OCI-LY7 (cell line): ENCODE measurements around the gene TNFAIP3. TPM values are rescaled to one million over a fixed set of nuclear protein-coding genes. Genes with fewer than 3 reads are reported as not detected.
"Not testable (repeated sequence)": the region's sequence is repeated elsewhere in the genome, so short reads cannot be mapped to it uniquely, and the experiment has no call there.

Experiments
- BruUV-seq: library from RNA; stranded (reverse); fragments of 400-500 nt; replicated peaks from 2 replicates; lab custom pipeline; 2021; lab: Mats Ljungman, UMichigan
- CTCF ChIA-PET: fragments of 300-600 bp; sonication (Branson Sonifier 250); formaldehyde crosslinking; loops from one replicate; lab custom pipeline; 2022; ENCODE audit warnings: antibody characterized with exemption; ENCODE audit not compliant: unreplicated experiment; lab: Charles Lee
- POLR2A ChIA-PET: fragments of 300-600 bp; sonication (Branson Sonifier 250); formaldehyde crosslinking; loops from one replicate; lab custom pipeline; 2022; ENCODE audit warnings: antibody characterized with exemption; lab: Charles Lee
- DNase-seq: peaks from one replicate; pipeline ENCODE4 v3.0.0-alpha.2; 2015; ENCODE audit warnings: low spot score
- H2AFZ ChIP-seq: fragments of 200-600 bp; sonication (generic), shearing (Covaris generic); 2 replicates; pipeline ENCODE4 v1.6.1; 2014; ENCODE audit warnings: mild to moderate bottlenecking, antibody characterized with exemption, low read length, moderate library complexity
- H3K27ac ChIP-seq: fragments of 200-600 bp; sonication (generic); 2 replicates; pipeline ENCODE4 v1.5.1; 2014; ENCODE audit warnings: mixed run types, low read depth, mild to moderate bottlenecking, moderate library complexity, low read length, inconsistent platforms; ENCODE audit not compliant: poor library complexity, severe bottlenecking
- H3K36me3 ChIP-seq: fragments of 200-600 bp; sonication (generic); 2 replicates; pipeline ENCODE4 v1.6.1; 2014; ENCODE audit warnings: mild to moderate bottlenecking, antibody characterized with exemption, low read length, moderate library complexity, mixed read lengths; ENCODE audit not compliant: insufficient read depth
- H3K4me1 ChIP-seq: fragments of 200-600 bp; sonication (generic); 2 replicates; pipeline ENCODE4 v1.5.1; 2014; ENCODE audit warnings: mild to moderate bottlenecking, low read length; ENCODE audit not compliant: insufficient read depth, poor library complexity, severe bottlenecking
- H3K4me2 ChIP-seq: fragments of 200-600 bp; sonication (generic); 2 replicates; pipeline ENCODE4 v1.6.1; 2014; ENCODE audit warnings: mild to moderate bottlenecking, low read length
- H3K4me3 ChIP-seq: fragments of 200-600 bp; sonication (generic); 2 replicates; pipeline ENCODE4 v1.5.1; 2014; ENCODE audit warnings: mild to moderate bottlenecking, low read depth, low read length; ENCODE audit not compliant: poor library complexity, severe bottlenecking
- H3K79me2 ChIP-seq: fragments of 200-600 bp; sonication (generic); 2 replicates; pipeline ENCODE4 v1.6.1; 2016; ENCODE audit warnings: low read depth, mild to moderate bottlenecking, low read length, moderate library complexity, mixed read lengths; ENCODE audit not compliant: insufficient read depth
- H3K9me2 ChIP-seq: fragments of 200-600 bp; sonication (generic); 2 replicates; pipeline ENCODE4 v1.6.1; 2016; ENCODE audit warnings: mild to moderate bottlenecking, low read length, mixed read lengths; ENCODE audit not compliant: insufficient read depth
- H3K9me3 ChIP-seq: fragments of 200-600 bp; sonication (generic); 2 replicates; pipeline ENCODE4 v1.6.1; 2014; ENCODE audit warnings: mild to moderate bottlenecking, mixed run types, low read length, mixed read lengths
- H4K20me1 ChIP-seq: fragments of 200-600 bp; sonication (generic); 2 replicates; pipeline ENCODE4 v1.6.1; 2014; ENCODE audit warnings: mild to moderate bottlenecking, antibody characterized with exemption, low read length, moderate library complexity, mixed read lengths; ENCODE audit not compliant: insufficient read depth
- CTCF ChIP-seq: fragments of 200-600 bp; sonication (generic); conservative IDR thresholded peaks from 2 replicates; pipeline ENCODE4 v1.5.1; 2014; ENCODE audit warnings: mild to moderate bottlenecking, antibody characterized with exemption, low read length, moderate library complexity, mixed read lengths
- EZH2phosphoT487 ChIP-seq: fragments of 200-600 bp; sonication (generic); IDR thresholded peaks from 2 replicates; pipeline ENCODE4 v1.6.1; 2018; ENCODE audit warnings: low read depth, borderline replicate concordance, mild to moderate bottlenecking, mixed run types, antibody characterized with exemption, low read length, moderate library complexity, mixed read lengths
- intact Hi-C: fragments of 100-400 bp; cut with micrococcal nuclease; formaldehyde crosslinking; loops from one replicate; pipeline ENCODE4 v1.10.0; 2022; ENCODE audit not compliant: unreplicated experiment
- total RNA-seq, 2 experiments: library from RNA; depleted of rRNA in 1 of 2; stranded (reverse); fragments of >200 nt in 1 of 2; shearing (Covaris generic) in 1 of 2; gene quantifications; 2 replicates each; pipeline ENCODE4 v1.2.3, GENCODE V29; 2014 to 2022

Gene TNFAIP3
- total RNA-seq, 2 experiments from 2014 or later = 8.8 to 28.3 TPM

GRCh38 chr6:137893726-137894125 is 26.7 kb downstream of the TNFAIP3 start:
- no peaks in the 10 kb centered on the region for H3K4me1 ChIP-seq
- H2AFZ ChIP-seq = no peak overlapping the region
- H3K36me3 ChIP-seq = no peaks in the 10 kb centered on the region
- no peak overlapping the region for H3K4me2 ChIP-seq
- no peaks in the 10 kb centered on the region for H3K79me2 ChIP-seq
- TF ChIP-seq CTCF (no peak), EZH2phosphoT487 (no peak)
- CTCF ChIA-PET = no interaction called here
- DNase-seq = no peak
- no peak overlapping the region for H3K27ac ChIP-seq
- intact Hi-C loops = no loop called here
- H4K20me1 ChIP-seq = no peaks in the 10 kb centered on the region
- BruUV-seq = no TSS peak
- H3K4me3 ChIP-seq = no peak overlapping the region
- POLR2A ChIA-PET = interaction anchor here (1.2 kb wide), 1 partner anchor 22 kb away, joined by 3 read pairs; no protein-coding TSS in a partner anchor
- no peaks in the 10 kb centered on the region for H3K9me3 ChIP-seq
- H3K9me2 ChIP-seq = no peaks in the 10 kb centered on the region

GRCh38 chr6:137894378-137894777 is 27.3 kb downstream of the TNFAIP3 start:
- H3K36me3 ChIP-seq, H3K4me1 ChIP-seq, DNase-seq, CTCF ChIA-PET, H3K79me2 ChIP-seq, BruUV-seq, POLR2A ChIA-PET, H3K9me3 ChIP-seq, H4K20me1 ChIP-seq, H3K9me2 ChIP-seq, H3K4me3 ChIP-seq, H3K27ac ChIP-seq, H3K4me2 ChIP-seq, H2AFZ ChIP-seq, intact Hi-C loops: not testable (repeated sequence)

- POLR2A ChIA-PET = interaction anchor here (0.6 to 1.0 kb wide), 3 partner anchors 11 to 24 kb away, joined by 3 to 5 read pairs (median 5); no protein-coding TSS in a partner anchor
- Histone ChIP-seq H3K9me3 (no peaks in the 10 kb centered on the region), H4K20me1 (no peaks in the 10 kb centered on the region)
Measured at GRCh38 chr6:137894779-137895385, 27.8 kb downstream of the TNFAIP3 start.

More at GRCh38 chr6:137894779-137895385, 27.8 kb downstream of the TNFAIP3 start:
- intact Hi-C loops = no loop called here
- Histone ChIP-seq H3K9me2 (no peaks in the 10 kb centered on the region), H3K36me3 (no peaks in the 10 kb centered on the region), H3K4me1 (no peaks in the 10 kb centered on the region), H3K4me2 (no peak overlapping the region), H3K4me3 (no peak overlapping the region), H3K27ac (no peak overlapping the region), H2AFZ (no peak overlapping the region), H3K79me2 (no peaks in the 10 kb centered on the region)
- TF ChIP-seq CTCF = no peak
- no peak for TF ChIP-seq EZH2phosphoT487
- no TSS peak for BruUV-seq
- CTCF ChIA-PET = interaction anchor here (0.6 kb wide), 1 partner anchor 51 kb away, joined by 3 read pairs; no protein-coding TSS in a partner anchor
- no peak for DNase-seq
